Gastroesophageal sphincter (tissue), 4 donors: ENCODE data around the gene SCARB1. TPM values are rescaled to one million over a fixed set of nuclear protein-coding genes. Genes with fewer than 3 reads are reported as not detected.

ENCODE experiments used
- ATAC-seq: fragments of 150-250 bp; one replicate; pipeline ENCODE4 v1.9.1; 2016; ENCODE audit warnings: mild to moderate bottlenecking, moderate library complexity
- H3K27ac ChIP-seq, 4 donors: fragments of 200-600 bp; sonication (generic) in 3 of 4; 1 replicate in 3 of 4; 2 replicates in 1 of 4; pipeline ENCODE4 v1.5.1; 2016 to 2019
- H3K27me3 ChIP-seq: fragments of 200-600 bp; sonication (generic); one replicate; pipeline ENCODE4 v1.5.1; 2019
- H3K36me3 ChIP-seq, 2 donors: fragments of 200-600 bp; sonication (generic); one replicate each; pipeline ENCODE4 v1.5.1; 2019; ENCODE audit warnings: control low read depth in 1 of 2
- H3K4me1 ChIP-seq, 3 donors: fragments of 200-600 bp; sonication (generic); 1 replicate in 2 of 3; 2 replicates in 1 of 3; pipeline ENCODE4 v1.5.1; 2016 to 2019; ENCODE audit warnings: control low read depth in 2 of 3
- H3K4me3 ChIP-seq, 2 donors: fragments of 200-600 bp; sonication (generic); one replicate each; pipeline ENCODE4 v1.5.1; 2019; ENCODE audit warnings: mild to moderate bottlenecking in 1 of 2, moderate library complexity in 1 of 2
- H3K9me3 ChIP-seq, 3 donors: fragments of 200-600 bp; sonication (generic); one replicate each; pipeline ENCODE4 v1.5.1; 2017 to 2019; ENCODE audit warnings: control low read depth in 2 of 3
- CTCF ChIP-seq, 4 experiments: fragments of 200-600 bp in 2 of 4; fragments of 450-650 bp in 2 of 4; sonication (generic) in 1 of 4; IDR thresholded peaks; one replicate each; pipeline ENCODE4 v1.5.1; 2017 to 2019; ENCODE audit warnings: antibody characterized with exemption in 4 of 4, mild to moderate bottlenecking in 2 of 4, moderate library complexity in 2 of 4
- EP300 ChIP-seq: sonication (generic); formaldehyde crosslinking; IDR thresholded peaks from one replicate; pipeline ENCODE4 v1.6.1; 2017; ENCODE audit warnings: antibody characterized with exemption, mild to moderate bottlenecking
- POLR2A ChIP-seq, 2 donors: fragments of 450-650 bp; IDR thresholded peaks; one replicate each; pipeline ENCODE4 v1.6.1; 2017; ENCODE audit warnings: antibody characterized with exemption in 2 of 2, mild to moderate bottlenecking in 2 of 2, moderate library complexity in 1 of 2
- POLR2AphosphoS5 ChIP-seq: sonication (generic); formaldehyde crosslinking; IDR thresholded peaks from one replicate; pipeline ENCODE4 v1.6.1; 2017; ENCODE audit warnings: antibody characterized with exemption
- WGBS, 2 donors: methylation state at CpG; one replicate each; pipeline ENCODE4 v1.1.5; 2018; ENCODE audit warnings: low coverage in 1 of 2; 5-methylcytosine and 5-hydroxymethylcytosine counted together
- total RNA-seq, 4 donors: library from RNA; depleted of rRNA; stranded (reverse); fragments of >200 nt; gene quantifications; one replicate each; pipeline ENCODE4 v1.1.0, GENCODE V29; 2016

Gene SCARB1
- total RNA-seq, 4 donors from 2014 or later = 6.8 to 13.9 (median 11.5) TPM

GRCh38 chr12:124837249-124837897 is 26.3 kb downstream of the SCARB1 start:
- H3K4me1 ChIP-seq = peaks cover 0 to 36% (median 0%) of the 10 kb centered on the region in 3 donors
- WGBS, 2 donors = 80 to 87% methylated on average over 3 to 4 of the region's 4 CpGs
- peak overlapping the region in 2 of 4 donors; percentile 63 to 79 for H3K27ac ChIP-seq
- H3K9me3 ChIP-seq = no peaks in the 10 kb centered on the region
- H3K4me3 ChIP-seq = no peak overlapping the region
- no peaks in the 10 kb centered on the region for H3K27me3 ChIP-seq
- ATAC-seq = no peak
- no peaks in the 10 kb centered on the region for H3K36me3 ChIP-seq
- TF ChIP-seq CTCF (IDR thresholded peaks at IDR 0.05) (no peak), POLR2A (IDR thresholded peaks at IDR 0.05) (no peak), EP300 (no peak), POLR2AphosphoS5 (no peak)

DNA sequence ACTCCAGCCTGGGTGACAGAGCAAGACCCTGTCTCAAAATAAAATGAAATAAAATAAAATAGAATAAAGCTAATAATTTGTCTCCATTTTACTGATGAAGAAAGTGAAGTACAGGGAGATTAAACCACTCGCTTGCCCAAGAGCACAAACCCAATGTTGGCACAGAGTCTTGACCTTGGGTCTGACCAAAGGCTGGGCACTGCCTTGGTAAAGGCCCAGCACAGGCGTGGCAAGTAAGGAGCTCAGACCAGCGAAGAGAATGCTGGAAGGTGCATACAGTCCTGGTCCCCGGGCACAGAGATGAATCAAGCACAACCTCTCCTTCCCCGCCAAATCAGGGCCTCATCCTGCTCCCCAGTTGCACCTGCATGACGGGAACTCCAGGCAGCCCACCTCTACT is 26.9 kb downstream of the SCARB1 start:
- ATAC-seq = no peak
- TF ChIP-seq POLR2AphosphoS5 = no peak
- no peak for TF ChIP-seq EP300
- no peak for TF ChIP-seq CTCF (IDR thresholded peaks at IDR 0.05)
- no peak for TF ChIP-seq POLR2A (IDR thresholded peaks at IDR 0.05)

DNA sequence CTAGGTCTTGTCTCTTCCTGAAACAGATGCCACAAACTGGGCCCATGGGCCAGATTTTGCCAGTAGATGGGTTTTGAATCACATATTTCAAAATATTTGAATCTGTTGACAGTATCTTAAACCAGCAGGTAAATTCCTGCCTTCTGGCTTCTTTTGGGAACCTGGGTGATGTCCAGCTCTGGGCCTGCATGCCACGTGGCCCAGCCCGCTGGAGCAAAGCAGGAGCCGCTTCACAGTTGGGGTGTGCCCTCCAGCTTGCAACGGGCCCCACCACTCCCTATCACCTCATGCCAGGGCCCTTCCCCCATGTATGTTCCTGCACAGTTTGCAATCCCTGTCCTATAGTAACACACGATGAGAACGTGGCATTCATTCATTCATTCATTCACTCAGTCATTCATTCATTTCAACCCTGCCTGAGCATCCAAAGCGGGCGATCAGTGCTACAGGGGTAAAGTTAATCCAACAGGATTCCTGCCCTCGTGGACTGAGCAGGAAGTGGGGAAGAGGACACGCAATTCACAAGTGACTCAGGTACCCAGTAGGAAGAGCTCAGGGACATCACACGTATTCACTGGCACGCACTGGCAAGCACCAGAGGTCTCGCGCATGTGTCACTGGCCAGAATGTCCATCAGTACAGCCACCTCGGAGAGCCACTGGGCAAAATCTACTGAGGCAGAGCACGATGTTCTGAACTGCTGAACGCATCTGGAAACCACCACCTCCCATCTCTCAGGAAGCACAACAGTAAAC is 27.8 kb downstream of the SCARB1 start:
- no peaks in the 10 kb centered on the region for H3K36me3 ChIP-seq
- TF ChIP-seq POLR2A (IDR thresholded peaks at IDR 0.05) (no peak), POLR2AphosphoS5 (no peak), CTCF (IDR thresholded peaks at IDR 0.05) (no peak), EP300 (no peak)
- H3K27me3 ChIP-seq = no peaks in the 10 kb centered on the region
- no peak for ATAC-seq
- no peak overlapping the region for H3K4me3 ChIP-seq
- H3K4me1 ChIP-seq = peaks cover 0 to 30% (median 0%) of the 10 kb centered on the region in 3 donors
- 77% methylated on average over 16 of the region's 17 CpGs; no CpG with 5 or more reads in 1 of the 2 donors for WGBS, 2 donors
- H3K9me3 ChIP-seq = no peaks in the 10 kb centered on the region
- H3K27ac ChIP-seq = no peak overlapping the region

More for the DNA sequence above, 26.9 kb downstream of the SCARB1 start:
- H3K36me3 ChIP-seq = no peaks in the 10 kb centered on the region
- H3K27ac ChIP-seq = no peak overlapping the region
- H3K27me3 ChIP-seq = no peaks in the 10 kb centered on the region
- 80 to 98% methylated on average over 3 to 5 of the region's 6 CpGs for WGBS, 2 donors
- H3K4me1 ChIP-seq = peaks cover 0 to 30% (median 0%) of the 10 kb centered on the region in 3 donors
- H3K9me3 ChIP-seq = no peaks in the 10 kb centered on the region
- no peak overlapping the region for H3K4me3 ChIP-seq

DNA sequence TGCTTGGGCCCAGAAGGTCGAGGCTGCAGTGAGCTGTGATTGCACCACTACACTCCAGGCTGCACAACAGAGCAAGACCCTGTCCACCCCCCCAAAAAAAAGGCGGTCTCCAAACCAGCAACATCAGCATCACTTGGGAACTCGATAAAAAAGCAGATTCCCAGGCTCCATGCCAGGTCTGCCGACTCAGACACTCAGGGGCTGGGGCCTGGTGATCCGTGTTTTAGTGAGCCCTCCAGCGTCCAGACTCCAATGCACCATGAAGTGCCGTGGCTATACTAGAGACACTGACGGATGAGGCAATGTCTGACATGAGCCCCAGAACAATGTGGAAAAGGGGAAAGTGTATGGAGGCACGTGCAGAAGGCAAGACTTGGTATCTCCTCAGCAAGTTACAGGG is 28.8 kb downstream of the SCARB1 start:
- WGBS, 2 donors = 100% methylated on average over 2 of the region's 9 CpGs; no CpG with 5 or more reads in 1 of the 2 donors
- Histone ChIP-seq H3K27me3 (no peaks in the 10 kb centered on the region), H3K4me3 (no peak overlapping the region), H3K27ac (no peak overlapping the region), H3K36me3 (no peaks in the 10 kb centered on the region), H3K9me3 (no peaks in the 10 kb centered on the region), H3K4me1 (peaks cover 0 to 30% (median 0%) of the 10 kb centered on the region in 3 donors)
- TF ChIP-seq CTCF (IDR thresholded peaks at IDR 0.05) (no peak), EP300 (no peak), POLR2A (IDR thresholded peaks at IDR 0.05) (no peak), POLR2AphosphoS5 (no peak)
- no peak for ATAC-seq
